ENCODE data around the gene TTN.
"Not testable (repeated sequence)": the region's sequence is repeated elsewhere in the genome, so short reads cannot be mapped to it uniquely, and the experiment has no call there.

TTN gene

GRCh38 chr2:178526256-178526655, 281.0 kb downstream of the TTN start:
- DNase-seq (ENCODE audit: insufficient read length, low spot score) (no peak), FAIRE-seq (no peak)
- TF ChIP-seq, protein P1, sequence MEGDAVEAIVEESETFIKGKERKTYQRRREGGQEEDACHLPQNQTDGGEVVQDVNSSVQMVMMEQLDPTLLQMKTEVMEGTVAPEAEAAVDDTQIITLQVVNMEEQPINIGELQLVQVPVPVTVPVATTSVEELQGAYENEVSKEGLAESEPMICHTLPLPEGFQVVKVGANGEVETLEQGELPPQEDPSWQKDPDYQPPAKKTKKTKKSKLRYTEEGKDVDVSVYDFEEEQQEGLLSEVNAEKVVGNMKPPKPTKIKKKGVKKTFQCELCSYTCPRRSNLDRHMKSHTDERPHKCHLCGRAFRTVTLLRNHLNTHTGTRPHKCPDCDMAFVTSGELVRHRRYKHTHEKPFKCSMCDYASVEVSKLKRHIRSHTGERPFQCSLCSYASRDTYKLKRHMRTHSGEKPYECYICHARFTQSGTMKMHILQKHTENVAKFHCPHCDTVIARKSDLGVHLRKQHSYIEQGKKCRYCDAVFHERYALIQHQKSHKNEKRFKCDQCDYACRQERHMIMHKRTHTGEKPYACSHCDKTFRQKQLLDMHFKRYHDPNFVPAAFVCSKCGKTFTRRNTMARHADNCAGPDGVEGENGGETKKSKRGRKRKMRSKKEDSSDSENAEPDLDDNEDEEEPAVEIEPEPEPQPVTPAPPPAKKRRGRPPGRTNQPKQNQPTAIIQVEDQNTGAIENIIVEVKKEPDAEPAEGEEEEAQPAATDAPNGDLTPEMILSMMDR (IDR thresholded peaks at IDR 0.05; ENCODE audit: insufficient read depth, missing control alignments), result no peak

- not testable (repeated sequence) for DNase-seq (ENCODE audit: insufficient read length, low spot score); FAIRE-seq
Observed at GRCh38 chr2:178525460-178525859, 281.8 kb downstream of the TTN start.

DNA sequence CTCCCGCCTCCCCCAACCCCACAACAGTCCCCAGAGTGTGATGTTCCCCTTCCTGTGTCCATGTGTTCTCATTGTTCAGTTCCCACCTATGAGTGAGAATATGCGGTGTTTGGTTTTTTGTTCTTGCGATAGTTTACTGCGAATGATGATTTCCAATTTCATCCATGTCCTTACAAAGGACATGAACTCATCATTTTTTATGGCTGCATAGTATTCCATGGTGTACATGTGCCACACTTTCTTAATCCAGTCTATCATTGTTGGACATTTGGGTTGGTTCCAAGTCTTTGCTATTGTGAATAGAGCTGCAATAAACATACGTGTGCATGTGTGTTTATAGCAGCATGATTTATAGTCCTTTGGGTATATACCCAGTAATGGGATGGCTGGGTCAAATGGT, 282.2 kb downstream of the TTN start:
- FAIRE-seq; DNase-seq (ENCODE audit: insufficient read length, low spot score): not testable (repeated sequence)

DNA sequence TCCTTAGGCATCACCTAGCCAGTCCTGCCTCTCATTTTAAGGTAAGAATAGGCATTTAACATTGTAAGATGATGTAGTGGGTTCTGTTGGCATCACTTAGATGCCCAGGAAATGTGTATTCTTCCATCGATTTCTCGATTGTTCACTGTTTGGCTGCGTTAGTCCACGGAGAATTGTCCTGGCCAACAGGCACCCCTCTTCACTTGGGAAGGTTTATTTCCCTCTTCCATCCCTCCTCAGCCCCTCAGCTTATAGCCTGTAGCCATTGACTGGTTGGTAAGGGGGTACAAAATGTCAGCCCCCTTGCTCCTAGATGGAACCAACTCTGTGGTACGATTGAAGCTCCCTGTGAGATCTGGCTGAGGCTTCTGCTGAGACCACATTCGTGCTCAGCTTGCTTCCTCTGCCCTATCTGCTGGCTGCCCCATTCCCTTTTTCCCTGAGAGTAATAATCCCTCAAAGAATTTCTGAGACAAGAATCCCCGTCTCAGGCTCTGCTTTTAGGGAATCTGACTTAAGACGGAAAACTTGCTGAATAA, 283.6 kb downstream of the TTN start:
- FAIRE-seq (no peak), DNase-seq (ENCODE audit: insufficient read length, low spot score) (no peak)
- TF ChIP-seq, protein P1 (IDR thresholded peaks at IDR 0.05; ENCODE audit: insufficient read depth, missing control alignments), result no peak

GRCh38 chr2:178522950-178523595, 284.1 kb downstream of the TTN start:
- no peak for DNase-seq (ENCODE audit: insufficient read length, low spot score)
- no peak for FAIRE-seq
- TF ChIP-seq, protein P1 (IDR thresholded peaks at IDR 0.05; ENCODE audit: insufficient read depth, missing control alignments), result no peak

DNA sequence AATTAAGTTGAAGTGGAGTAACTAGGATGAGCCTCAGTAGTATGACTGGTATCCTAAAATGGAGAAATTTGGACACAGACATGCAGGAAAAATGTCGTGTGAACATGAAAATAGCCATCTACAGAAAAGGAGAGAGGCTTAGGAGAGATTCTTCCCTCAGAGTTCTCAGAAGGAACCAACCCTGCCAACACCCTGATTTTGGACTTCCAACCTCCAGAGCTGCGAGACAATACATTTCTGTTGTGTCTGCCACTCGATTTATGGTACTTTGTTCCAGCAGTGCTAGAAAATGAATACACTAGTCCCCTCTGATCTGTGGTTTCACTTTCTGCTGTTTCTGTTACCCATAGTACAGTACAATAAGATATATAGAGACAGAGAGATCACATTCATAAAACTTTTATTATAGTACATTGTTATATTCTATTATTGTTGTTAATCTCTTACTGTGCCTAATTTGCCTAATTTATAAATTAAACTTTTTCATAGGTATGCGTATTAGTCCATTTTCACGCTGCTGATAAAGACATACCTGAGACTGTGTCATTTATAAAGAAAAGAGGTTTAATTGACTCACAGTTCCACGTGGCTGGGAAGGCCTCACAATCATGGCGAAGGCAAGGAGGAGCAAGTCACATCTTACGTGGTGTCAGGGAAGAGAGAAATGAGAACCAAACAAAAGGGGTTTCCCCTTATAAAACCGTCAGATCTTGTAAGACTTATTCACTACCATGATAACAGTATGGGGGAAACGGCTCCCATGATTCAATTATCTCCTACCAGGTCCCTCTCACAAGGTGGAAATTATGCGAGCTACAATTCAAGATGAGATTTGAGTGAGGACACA, 285.7 kb downstream of the TTN start:
- FAIRE-seq (no peak), DNase-seq (ENCODE audit: insufficient read length, low spot score) (no peak)
- TF ChIP-seq, protein P1 (IDR thresholded peaks at IDR 0.05; ENCODE audit: insufficient read depth, missing control alignments), result no peak

- FAIRE-seq, result no peak
- DNase-seq (ENCODE audit: insufficient read length, low spot score), result no peak
- TF ChIP-seq, protein P1 (IDR thresholded peaks at IDR 0.05; ENCODE audit: insufficient read depth, missing control alignments), result no peak
Observed at GRCh38 chr2:178517496-178517895, 289.7 kb downstream of the TTN start.

DNA sequence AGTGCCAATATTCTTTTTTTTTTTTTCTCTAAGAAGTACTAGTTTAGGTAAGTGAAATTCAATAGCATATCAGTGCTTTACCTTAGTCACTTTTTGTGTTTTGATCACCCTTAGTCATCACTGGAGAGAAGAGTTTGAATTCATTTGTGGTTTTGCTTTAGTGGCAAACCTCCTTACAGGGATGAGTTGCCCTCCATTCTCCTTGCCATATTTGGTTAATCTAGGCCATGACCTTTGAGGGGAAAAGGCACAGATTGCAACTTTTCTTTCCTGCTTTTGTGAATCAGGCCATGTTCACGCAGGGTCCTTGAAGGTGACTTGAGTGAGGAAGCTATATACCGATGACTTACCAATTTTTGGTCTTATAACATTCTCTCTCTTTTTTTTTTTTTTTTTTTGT, 292.6 kb downstream of the TTN start:
- FAIRE-seq (no peak), DNase-seq (ENCODE audit: insufficient read length, low spot score) (no peak)
- TF ChIP-seq, protein P1 (IDR thresholded peaks at IDR 0.05; ENCODE audit: insufficient read depth, missing control alignments), result no peak
